ENCODE results near the gene YPEL1.

DNA sequence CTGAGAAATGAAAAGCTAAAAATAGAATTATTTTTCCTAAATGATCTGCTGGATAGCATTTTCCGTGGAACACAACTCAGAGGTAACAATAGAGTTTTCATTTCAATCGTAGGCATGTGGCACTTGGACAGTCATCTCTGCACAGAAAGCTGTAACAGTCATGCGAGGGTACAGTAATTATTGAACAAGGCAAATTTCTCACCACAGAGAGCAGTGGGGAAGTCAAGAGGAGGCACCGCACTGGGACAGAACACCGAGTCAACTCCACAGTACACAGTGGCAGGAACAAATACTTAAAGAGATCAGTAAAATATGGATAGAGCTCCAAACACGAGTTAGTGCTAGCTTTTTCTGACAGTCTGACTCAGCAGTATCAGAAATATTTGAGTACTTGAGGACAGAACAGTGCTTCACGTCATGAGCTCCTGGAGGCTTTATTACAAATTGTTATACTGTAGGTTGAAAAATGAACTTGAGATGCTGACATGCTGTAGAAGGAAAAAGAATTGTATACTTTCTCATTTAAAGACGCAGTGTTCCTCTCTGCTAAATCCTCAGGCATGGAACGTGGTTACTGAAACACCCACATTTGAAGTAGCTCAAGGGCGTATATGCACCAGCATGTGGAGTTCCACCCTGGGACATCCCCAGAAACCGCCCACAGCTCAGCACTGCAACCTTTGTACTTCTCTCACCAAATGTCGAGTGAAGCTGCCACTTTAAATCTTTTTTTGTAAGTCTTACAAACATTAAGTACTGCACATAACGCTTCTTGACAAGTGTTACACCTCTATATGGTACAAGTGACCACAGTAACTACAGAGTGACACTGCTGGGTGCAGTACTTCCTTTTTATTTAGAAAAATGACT, 27.4 kb upstream of the YPEL1 start:
- TF ChIP-seq EZH2 (IDR thresholded peaks at IDR 0.05) (no peak), CBX3 (IDR thresholded peaks at IDR 0.05; ENCODE audit: low read depth) (no peak), EGR1 (IDR thresholded peaks at IDR 0.05; ENCODE audit: low read depth) (no peak)
- TF ChIP-seq, protein P1, sequence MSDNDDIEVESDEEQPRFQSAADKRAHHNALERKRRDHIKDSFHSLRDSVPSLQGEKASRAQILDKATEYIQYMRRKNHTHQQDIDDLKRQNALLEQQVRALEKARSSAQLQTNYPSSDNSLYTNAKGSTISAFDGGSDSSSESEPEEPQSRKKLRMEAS (IDR thresholded peaks at IDR 0.05), result no peak
- TF ChIP-seq, protein P2, sequence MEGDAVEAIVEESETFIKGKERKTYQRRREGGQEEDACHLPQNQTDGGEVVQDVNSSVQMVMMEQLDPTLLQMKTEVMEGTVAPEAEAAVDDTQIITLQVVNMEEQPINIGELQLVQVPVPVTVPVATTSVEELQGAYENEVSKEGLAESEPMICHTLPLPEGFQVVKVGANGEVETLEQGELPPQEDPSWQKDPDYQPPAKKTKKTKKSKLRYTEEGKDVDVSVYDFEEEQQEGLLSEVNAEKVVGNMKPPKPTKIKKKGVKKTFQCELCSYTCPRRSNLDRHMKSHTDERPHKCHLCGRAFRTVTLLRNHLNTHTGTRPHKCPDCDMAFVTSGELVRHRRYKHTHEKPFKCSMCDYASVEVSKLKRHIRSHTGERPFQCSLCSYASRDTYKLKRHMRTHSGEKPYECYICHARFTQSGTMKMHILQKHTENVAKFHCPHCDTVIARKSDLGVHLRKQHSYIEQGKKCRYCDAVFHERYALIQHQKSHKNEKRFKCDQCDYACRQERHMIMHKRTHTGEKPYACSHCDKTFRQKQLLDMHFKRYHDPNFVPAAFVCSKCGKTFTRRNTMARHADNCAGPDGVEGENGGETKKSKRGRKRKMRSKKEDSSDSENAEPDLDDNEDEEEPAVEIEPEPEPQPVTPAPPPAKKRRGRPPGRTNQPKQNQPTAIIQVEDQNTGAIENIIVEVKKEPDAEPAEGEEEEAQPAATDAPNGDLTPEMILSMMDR (IDR thresholded peaks at IDR 0.05 in 2 of 3, conservative IDR thresholded peaks at IDR 0.05 in 1 of 3; ENCODE audit: borderline replicate concordance in 1 of 3, insufficient read depth in 1 of 3, low read depth in 2 of 3, low read length in 2 of 3), result no peak
